Measurements from ENCODE around the gene DMAP1. TPM values are rescaled to one million over a fixed set of nuclear protein-coding genes. Genes with fewer than 3 reads are reported as not detected.

The DMAP1 gene
- total RNA-seq, 1 experiment from 2014 or later: 37.3 TPM

DNA sequence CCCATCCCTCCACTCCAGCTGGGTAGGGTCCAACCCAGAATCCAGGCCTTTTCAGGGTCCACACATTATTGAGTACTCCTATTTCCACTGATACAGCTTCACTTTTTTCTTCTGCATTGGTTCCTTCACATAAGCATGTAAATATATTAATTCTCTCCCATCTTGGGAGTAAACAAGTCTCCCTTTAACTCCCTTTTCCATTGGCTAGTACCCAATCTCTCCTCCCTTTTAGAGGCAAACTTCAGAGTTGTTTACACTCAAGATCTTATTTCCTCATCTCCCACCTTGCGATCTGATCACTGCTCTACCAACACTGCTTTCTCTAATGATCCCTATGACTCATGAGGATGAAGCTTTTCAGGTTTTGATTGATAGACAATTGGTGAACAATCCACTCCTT, 20.3 kb downstream of the DMAP1 start:
- Histone ChIP-seq H3K4me3 (ENCODE audit: low read depth, low read length, poor library complexity, severe bottlenecking) (no peak overlapping the region), H3K9me3 (ENCODE audit: low read depth, low read length, poor library complexity, severe bottlenecking) (no peaks in the 10 kb centered on the region), H3K4me1 (ENCODE audit: insufficient read depth, low read length, poor library complexity, severe bottlenecking) (peaks cover 14% of the 10 kb centered on the region), H3K36me3 (ENCODE audit: insufficient read depth, low read length, poor library complexity, severe bottlenecking) (no peaks in the 10 kb centered on the region), H3K27ac (ENCODE audit: low read depth, low read length, poor library complexity, severe bottlenecking) (no peak overlapping the region), H3K27me3 (replicated peaks; ENCODE audit: insufficient read depth, low read depth, low read length, poor library complexity) (no peaks in the 10 kb centered on the region)
- CTCF ChIA-PET: interaction anchor here (0.7 kb wide), 1 partner anchor 145 kb away, joined by 6 read pairs; no protein-coding TSS in a partner anchor
- intact Hi-C loops (cut with micrococcal nuclease; ENCODE audit: unreplicated experiment): no loop called here
- POLR2A ChIA-PET (ENCODE audit: low non-redundant PET): no interaction called here
- BruUV-seq (replicated peaks): no TSS peak
- TF ChIP-seq CTCF (conservative IDR thresholded peaks at IDR 0.05; ENCODE audit: low read depth, low read length) (no peak), EZH2 (IDR thresholded peaks at IDR 0.05; ENCODE audit: borderline replicate concordance, low read depth, low read length, poor library complexity, severe bottlenecking) (no peak)
- no peak for DNase-seq (ENCODE audit: low spot score)

GRCh38 chr1:44235808-44236207, 22.5 kb downstream of the DMAP1 start:
- intact Hi-C loops (cut with micrococcal nuclease; ENCODE audit: unreplicated experiment): no loop called here
- Histone ChIP-seq H3K27ac (ENCODE audit: low read depth, low read length, poor library complexity, severe bottlenecking) (no peak overlapping the region), H3K9me3 (ENCODE audit: low read depth, low read length, poor library complexity, severe bottlenecking) (no peaks in the 10 kb centered on the region), H3K27me3 (replicated peaks; ENCODE audit: insufficient read depth, low read depth, low read length, poor library complexity) (no peaks in the 10 kb centered on the region), H3K4me1 (ENCODE audit: insufficient read depth, low read length, poor library complexity, severe bottlenecking) (peaks cover 30% of the 10 kb centered on the region), H3K36me3 (ENCODE audit: insufficient read depth, low read length, poor library complexity, severe bottlenecking) (no peaks in the 10 kb centered on the region), H3K4me3 (ENCODE audit: low read depth, low read length, poor library complexity, severe bottlenecking) (no peak overlapping the region)
- no TSS peak for BruUV-seq (replicated peaks)
- no peak for TF ChIP-seq CTCF (conservative IDR thresholded peaks at IDR 0.05; ENCODE audit: low read depth, low read length)
- TF ChIP-seq EZH2 (IDR thresholded peaks at IDR 0.05; ENCODE audit: borderline replicate concordance, low read depth, low read length, poor library complexity, severe bottlenecking): no peak
- POLR2A ChIA-PET (ENCODE audit: low non-redundant PET): no interaction called here
- no peak for DNase-seq (ENCODE audit: low spot score)
- CTCF ChIA-PET: interaction anchor here (1.2 kb wide), 1 partner anchor 18 kb away, joined by 4 read pairs; no protein-coding TSS in a partner anchor

- TF ChIP-seq EZH2 (IDR thresholded peaks at IDR 0.05; ENCODE audit: borderline replicate concordance, low read depth, low read length, poor library complexity, severe bottlenecking) (no peak), CTCF (conservative IDR thresholded peaks at IDR 0.05; ENCODE audit: low read depth, low read length) (no peak)
- no TSS peak for BruUV-seq (replicated peaks)
- Histone ChIP-seq H3K4me1 (ENCODE audit: insufficient read depth, low read length, poor library complexity, severe bottlenecking) (peaks cover 35% of the 10 kb centered on the region), H3K27me3 (replicated peaks; ENCODE audit: insufficient read depth, low read depth, low read length, poor library complexity) (no peaks in the 10 kb centered on the region), H3K9me3 (ENCODE audit: low read depth, low read length, poor library complexity, severe bottlenecking) (no peaks in the 10 kb centered on the region), H3K27ac (ENCODE audit: low read depth, low read length, poor library complexity, severe bottlenecking) (no peak overlapping the region), H3K36me3 (ENCODE audit: insufficient read depth, low read length, poor library complexity, severe bottlenecking) (no peaks in the 10 kb centered on the region), H3K4me3 (ENCODE audit: low read depth, low read length, poor library complexity, severe bottlenecking) (no peak overlapping the region)
- ChIA-PET CTCF (interaction anchor here (0.5 kb wide), 1 partner anchor 32 kb away, joined by 4 read pairs; no protein-coding TSS in a partner anchor), POLR2A (ENCODE audit: low non-redundant PET) (no interaction called here)
- no peak for DNase-seq (ENCODE audit: low spot score)
- intact Hi-C loops (cut with micrococcal nuclease; ENCODE audit: unreplicated experiment): no loop called here
Measured at GRCh38 chr1:44236490-44237272, 23.4 kb downstream of the DMAP1 start.

All from A673 (cell line).